ENCODE data around the gene FHIT. TPM values are rescaled to one million over a fixed set of nuclear protein-coding genes. Genes with fewer than 3 reads are reported as not detected.

FHIT gene
- total RNA-seq, 1 donor from 2014 or later = 11.5 TPM

GRCh38 chr3:60187343-60187742 is 1063.9 kb downstream of the FHIT start:
- TF ChIP-seq CTCF (IDR thresholded peaks at IDR 0.05; ENCODE audit: insufficient read depth, low read length, poor library complexity, severe bottlenecking) = no peak
- DNase-seq (ENCODE audit: low read depth) = no peak
- Histone ChIP-seq H3K36me3 (ENCODE audit: control insufficient read depth, insufficient read depth, low read length) (no peaks in the 10 kb centered on the region), H3K4me3 (ENCODE audit: low read depth, low read length) (no peak overlapping the region), H3K27me3 (ENCODE audit: control insufficient read depth, insufficient read depth, low read length) (no peaks in the 10 kb centered on the region)

- Histone ChIP-seq H3K27me3 (ENCODE audit: control insufficient read depth, insufficient read depth, low read length) (no peaks in the 10 kb centered on the region), H3K4me3 (ENCODE audit: low read depth, low read length) (no peak overlapping the region), H3K36me3 (ENCODE audit: control insufficient read depth, insufficient read depth, low read length) (no peaks in the 10 kb centered on the region)
- no peak for TF ChIP-seq CTCF (IDR thresholded peaks at IDR 0.05; ENCODE audit: insufficient read depth, low read length, poor library complexity, severe bottlenecking)
- no peak for DNase-seq (ENCODE audit: low read depth)
Measured at GRCh38 chr3:60186359-60186758, 1064.9 kb downstream of the FHIT start.

- no peak for TF ChIP-seq CTCF (IDR thresholded peaks at IDR 0.05; ENCODE audit: insufficient read depth, low read length, poor library complexity, severe bottlenecking)
- no peaks in the 10 kb centered on the region for H3K36me3 ChIP-seq (ENCODE audit: control insufficient read depth, insufficient read depth, low read length)
- H3K27me3 ChIP-seq (ENCODE audit: control insufficient read depth, insufficient read depth, low read length) = no peaks in the 10 kb centered on the region
- no peak for DNase-seq (ENCODE audit: low read depth)
- no peak overlapping the region for H3K4me3 ChIP-seq (ENCODE audit: low read depth, low read length)
Measured at GRCh38 chr3:60185161-60185560, 1066.1 kb downstream of the FHIT start.

GRCh38 chr3:60182697-60183096 is 1068.6 kb downstream of the FHIT start:
- no peaks in the 10 kb centered on the region for H3K36me3 ChIP-seq (ENCODE audit: control insufficient read depth, insufficient read depth, low read length)
- no peaks in the 10 kb centered on the region for H3K27me3 ChIP-seq (ENCODE audit: control insufficient read depth, insufficient read depth, low read length)
- TF ChIP-seq CTCF (IDR thresholded peaks at IDR 0.05; ENCODE audit: insufficient read depth, low read length, poor library complexity, severe bottlenecking) = peak; percentile 8
- DNase-seq (ENCODE audit: low read depth) = no peak
- H3K4me3 ChIP-seq (ENCODE audit: low read depth, low read length) = no peak overlapping the region

- Histone ChIP-seq H3K27me3 (ENCODE audit: control insufficient read depth, insufficient read depth, low read length) (no peaks in the 10 kb centered on the region), H3K4me3 (ENCODE audit: low read depth, low read length) (no peak overlapping the region), H3K36me3 (ENCODE audit: control insufficient read depth, insufficient read depth, low read length) (no peaks in the 10 kb centered on the region)
- DNase-seq (ENCODE audit: low read depth) = no peak
- no peak for TF ChIP-seq CTCF (IDR thresholded peaks at IDR 0.05; ENCODE audit: insufficient read depth, low read length, poor library complexity, severe bottlenecking)
Measured at GRCh38 chr3:60178931-60179653, 1072.2 kb downstream of the FHIT start.

GRCh38 chr3:60177726-60178125 is 1073.5 kb downstream of the FHIT start:
- no peak for DNase-seq (ENCODE audit: low read depth)
- no peak for TF ChIP-seq CTCF (IDR thresholded peaks at IDR 0.05; ENCODE audit: insufficient read depth, low read length, poor library complexity, severe bottlenecking)
- H3K27me3 ChIP-seq (ENCODE audit: control insufficient read depth, insufficient read depth, low read length) = no peaks in the 10 kb centered on the region
- no peak overlapping the region for H3K4me3 ChIP-seq (ENCODE audit: low read depth, low read length)
- no peaks in the 10 kb centered on the region for H3K36me3 ChIP-seq (ENCODE audit: control insufficient read depth, insufficient read depth, low read length)

All from kidney epithelial cell (primary cell).